ENCODE results near the gene MTFMT.

- TF ChIP-seq EP300 (IDR thresholded peaks at IDR 0.05) = no peak
- no peak for TF ChIP-seq CTCF (IDR thresholded peaks at IDR 0.05)
Measured at GRCh38 chr15:64959128-64959527, 70.3 kb downstream of the MTFMT start.
